IMR-90 (cell line): Measurements from ENCODE around the gene PRTFDC1. TPM values are rescaled to one million over a fixed set of nuclear protein-coding genes. Genes with fewer than 3 reads are reported as not detected.

Experiments used
- ATAC-seq: fragments of 200-7000 bp; cut with Tn5 transposase; 2 replicates; pipeline ENCODE4 v1.9.1; 2020; ENCODE audit warnings: low read depth, mild to moderate bottlenecking, moderate library complexity
- BruUV-seq: library from RNA; stranded (reverse); fragments of 400-500 nt; replicated peaks from 2 replicates; lab custom pipeline; 2021; lab: Mats Ljungman, UMichigan
- CTCF ChIA-PET: fragments of 300-600 bp; formaldehyde crosslinking; extraction: SDS; loops from one replicate; lab custom pipeline; 2021; ENCODE audit warnings: antibody characterized with exemption; lab: Yijun Ruan, JAX
- POLR2A ChIA-PET: fragments of 300-600 bp; sonication (Branson Sonifier 250); formaldehyde crosslinking; loops from one replicate; lab custom pipeline; 2022; ENCODE audit warnings: antibody characterized with exemption; ENCODE audit not compliant: unreplicated experiment; lab: Charles Lee
- DNase-seq: peaks from one replicate; pipeline ENCODE4 v3.0.0; 2013
- H2AFZ ChIP-seq: replicated peaks from 2 replicates; pipeline ENCODE3; 2013; ENCODE audit warnings: low read length, mild to moderate bottlenecking; ENCODE audit not compliant: poor library complexity
- H2AK5ac ChIP-seq: 2 replicates; pipeline ENCODE4 v1.6.1; 2013; ENCODE audit warnings: low read depth, low read length, inconsistent platforms
- H2AK9ac ChIP-seq: replicated peaks from 2 replicates; pipeline ENCODE3; 2013; ENCODE audit warnings: mild to moderate bottlenecking, low read depth, low read length, moderate library complexity; ENCODE audit not compliant: poor library complexity
- H2BK120ac ChIP-seq: 2 replicates; pipeline ENCODE4 v1.6.1; 2013; ENCODE audit warnings: low read depth, low read length, inconsistent platforms
- H2BK15ac ChIP-seq: 3 replicates; pipeline ENCODE4 v1.6.1; 2013; ENCODE audit warnings: low read depth, low read length, inconsistent platforms
- H2BK20ac ChIP-seq: 2 replicates; pipeline ENCODE4 v1.6.1; 2013; ENCODE audit warnings: low read depth, mild to moderate bottlenecking, inconsistent platforms, low read length, moderate library complexity
- H2BK5ac ChIP-seq: 2 replicates; pipeline ENCODE4 v1.6.1; 2013; ENCODE audit warnings: mild to moderate bottlenecking, low read depth, low read length, inconsistent platforms; ENCODE audit not compliant: poor library complexity, severe bottlenecking
- H3K14ac ChIP-seq: replicated peaks from 2 replicates; pipeline ENCODE4 v1.6.1; 2013; ENCODE audit warnings: low read depth, low read length, inconsistent platforms
- H3K18ac ChIP-seq: 2 replicates; pipeline ENCODE4 v1.6.1; 2013; ENCODE audit warnings: low read depth, low read length, control low read depth
- H3K23ac ChIP-seq: 2 replicates; pipeline ENCODE4 v1.6.1; 2013; ENCODE audit warnings: low read depth, low read length, inconsistent platforms
- H3K27ac ChIP-seq: 2 replicates; pipeline ENCODE4 v1.5.1; 2013; ENCODE audit warnings: mild to moderate bottlenecking, control low read depth, low read length; ENCODE audit not compliant: insufficient read depth
- H3K27me3 ChIP-seq: 2 replicates; pipeline ENCODE4 v1.6.1; 2013; ENCODE audit warnings: low read length; ENCODE audit not compliant: control insufficient read depth, insufficient read depth
- H3K36me3 ChIP-seq: 2 replicates; pipeline ENCODE4 v1.6.1; 2013; ENCODE audit warnings: low read length, mixed read lengths; ENCODE audit not compliant: control insufficient read depth, insufficient read depth
- H3K4ac ChIP-seq: 2 replicates; pipeline ENCODE4 v1.6.1; 2013; ENCODE audit warnings: low read depth, low read length, inconsistent platforms
- H3K4me1 ChIP-seq: 2 replicates; pipeline ENCODE4 v1.6.1; 2013; ENCODE audit warnings: low read length, mixed read lengths; ENCODE audit not compliant: control insufficient read depth, insufficient read depth
- H3K4me2 ChIP-seq: 2 replicates; pipeline ENCODE4 v1.6.1; 2013; ENCODE audit warnings: low read depth, mild to moderate bottlenecking, control low read depth, low read length, moderate library complexity
- H3K4me3 ChIP-seq: 2 replicates; pipeline ENCODE4 v1.5.1; 2013; ENCODE audit warnings: low read depth, mild to moderate bottlenecking, control low read depth, low read length, moderate library complexity; ENCODE audit not compliant: insufficient read depth
- H3K56ac ChIP-seq: 2 replicates; pipeline ENCODE4 v1.6.1; 2013; ENCODE audit warnings: low read length, inconsistent platforms; ENCODE audit not compliant: insufficient read depth; ENCODE audit errors: extremely low read depth
- H3K79me1 ChIP-seq, 2 experiments: 2 replicates each; pipeline ENCODE4 v1.6.1; 2013; ENCODE audit warnings: low read length in 2 of 2, inconsistent platforms in 1 of 2, low read depth in 1 of 2
- H3K9ac ChIP-seq: 2 replicates; pipeline ENCODE4 v1.6.1; 2013; ENCODE audit warnings: low read depth, low read length, control low read depth
- H3K9me1 ChIP-seq: 2 replicates; pipeline ENCODE4 v1.6.1; 2013; ENCODE audit warnings: low read length, inconsistent platforms; ENCODE audit not compliant: insufficient read depth
- H3K9me3 ChIP-seq: 2 replicates; pipeline ENCODE4 v1.6.1; 2013; ENCODE audit warnings: low read length; ENCODE audit not compliant: control insufficient read depth, insufficient read depth
- H4K20me1 ChIP-seq: 2 replicates; pipeline ENCODE4 v1.6.1; 2013; ENCODE audit warnings: low read length, inconsistent platforms; ENCODE audit not compliant: insufficient read depth
- H4K5ac ChIP-seq: 2 replicates; pipeline ENCODE4 v1.6.1; 2013; ENCODE audit warnings: mild to moderate bottlenecking, low read depth, low read length, control low read depth
- H4K8ac ChIP-seq, 2 experiments: 2 replicates each; pipeline ENCODE4 v1.6.1; 2013; ENCODE audit warnings: low read depth in 2 of 2, low read length in 2 of 2, control low read depth in 1 of 2, inconsistent platforms in 1 of 2
- H4K91ac ChIP-seq: 2 replicates; pipeline ENCODE4 v1.6.1; 2013; ENCODE audit warnings: low read depth, low read length, inconsistent platforms; ENCODE audit not compliant: insufficient read depth
- BHLHE40 ChIP-seq: fragments of 150-350 bp; IDR thresholded peaks from 2 replicates; pipeline ENCODE4 v1.6.1; 2016; ENCODE audit warnings: mild to moderate bottlenecking, low read depth, low read length
- CEBPB ChIP-seq: IDR thresholded peaks from 2 replicates; pipeline ENCODE4 v1.6.1; 2012; ENCODE audit warnings: low read depth, low read length, improper control_type of control experiment
- CHD1 ChIP-seq: IDR thresholded peaks from 2 replicates; pipeline ENCODE4 v1.6.1; 2012; ENCODE audit warnings: low read depth, low read length, improper control_type of control experiment
- FOS ChIP-seq: fragments of 150-350 bp; IDR thresholded peaks from 2 replicates; pipeline ENCODE4 v1.6.1; 2016; ENCODE audit warnings: low read depth, low read length
- MAFK ChIP-seq: IDR thresholded peaks from 2 replicates; pipeline ENCODE4 v1.6.1; 2012; ENCODE audit warnings: low read depth, low read length, improper control_type of control experiment
- MAZ ChIP-seq: IDR thresholded peaks from 2 replicates; pipeline ENCODE4 v1.6.1; 2012; ENCODE audit warnings: low read depth, mild to moderate bottlenecking, low read length, improper control_type of control experiment, moderate library complexity, borderline replicate concordance
- MXI1 ChIP-seq: IDR thresholded peaks from 2 replicates; pipeline ENCODE4 v1.6.1; 2012; ENCODE audit warnings: low read depth, mild to moderate bottlenecking, low read length, moderate library complexity, borderline replicate concordance
- NFE2L2 ChIP-seq: fragments of 150-350 bp; IDR thresholded peaks from 2 replicates; pipeline ENCODE4 v1.6.1; 2016; ENCODE audit warnings: low read depth, mild to moderate bottlenecking, low read length
- POLR2A ChIP-seq: IDR thresholded peaks from 2 replicates; pipeline ENCODE4 v1.6.1; 2012; ENCODE audit warnings: mild to moderate bottlenecking, low read depth, low read length
- RAD21 ChIP-seq: IDR thresholded peaks from 2 replicates; pipeline ENCODE4 v1.6.1; 2012; ENCODE audit warnings: low read length, improper control_type of control experiment
- RCOR1 ChIP-seq: IDR thresholded peaks from 2 replicates; pipeline ENCODE4 v1.6.1; 2012; ENCODE audit warnings: mild to moderate bottlenecking, low read length, improper control_type of control experiment; ENCODE audit not compliant: insufficient replicate concordance
- RFX5 ChIP-seq: IDR thresholded peaks from 2 replicates; pipeline ENCODE4 v1.8.0; 2012; ENCODE audit warnings: low read depth, mild to moderate bottlenecking, low read length, moderate library complexity
- SMC3 ChIP-seq: fragments of 150-350 bp; IDR thresholded peaks from 2 replicates; pipeline ENCODE4 v1.6.1; 2016; ENCODE audit warnings: low read depth, mild to moderate bottlenecking, antibody characterized with exemption, low read length, moderate library complexity
- WGBS, 2 experiments: methylation state at CpG; one replicate each; pipeline versions ENCODE4 v1.1.5 to v1.1.7; 2013; ENCODE audit warnings: missing lambda C conversion rate in 2 of 2; ENCODE audit not compliant: insufficient read length in 1 of 2; ENCODE audit errors: extremely low coverage in 2 of 2; 5-methylcytosine and 5-hydroxymethylcytosine counted together
- dilution Hi-C: fragments of 300-500 bp; cut with HindIII; formaldehyde crosslinking; loops from one replicate; pipeline ENCODE4 v1.14.3; 2018; ENCODE audit warnings: low sequenced_read_pairs; ENCODE audit not compliant: unreplicated experiment
- in situ Hi-C: fragments of 300-500 bp; cut with MboI; formaldehyde crosslinking; loops from 3 replicates; pipeline ENCODE4 v1.14.3; 2019; ENCODE audit warnings: low sequenced_read_pairs, inconsistent platforms, mixed read lengths
- intact Hi-C: fragments of 100-400 bp; cut with micrococcal nuclease; formaldehyde crosslinking; loops from 2 replicates; pipeline ENCODE4 v1.10.0; 2022
- polyA plus RNA-seq, 3 experiments: library from polyadenylated mRNA; depleted of rRNA; stranded (reverse); fragments of >200 nt; gene quantifications; 2 replicates each; pipeline ENCODE4 v1.2.3, GENCODE V29; 2012; ENCODE audit warnings: low replicate concordance in 1 of 3
- total RNA-seq: library from RNA; depleted of rRNA; stranded (reverse); fragments of >200 nt; gene quantifications from 2 replicates; pipeline ENCODE4 v1.2.3, GENCODE V29; 2012
- TF ChIP-seq, protein P1 (sequence below): fragments of 150-350 bp; IDR thresholded peaks from 2 replicates; pipeline ENCODE4 v1.6.1; 2017; ENCODE audit warnings: mild to moderate bottlenecking, antibody characterized with exemption, low read length, low read depth
- TF ChIP-seq, protein P2 (sequence below): conservative IDR thresholded peaks from 2 replicates; pipeline ENCODE4 v1.5.1; 2012; ENCODE audit warnings: mild to moderate bottlenecking, low read depth, low read length, improper control_type of control experiment

Gene PRTFDC1
- total and polyA plus RNA-seq, 2 of the 4 experiments (the other 2 are of a cell fraction) = 12.3 to 17.9 TPM

DNA sequence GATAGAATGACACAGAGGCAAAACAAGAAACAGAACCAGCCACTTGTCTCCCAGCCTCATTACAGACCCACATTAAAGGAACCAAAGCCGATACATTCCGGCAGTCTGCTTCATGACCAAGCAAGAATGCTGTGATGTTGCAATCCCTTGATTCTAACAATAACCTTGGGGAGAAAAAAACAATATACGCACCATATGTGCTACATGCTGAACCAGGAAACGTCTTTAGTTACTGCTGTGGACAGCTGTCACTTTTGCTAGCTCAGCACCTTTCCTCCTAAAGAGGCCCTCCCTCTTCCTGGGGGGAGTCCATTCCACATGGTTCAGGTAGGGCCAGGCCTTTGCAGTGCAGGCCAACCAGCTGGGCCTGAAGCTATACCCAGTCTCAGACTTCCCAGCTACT lies 79.1 kb downstream of the PRTFDC1 start:
- 0% methylated on average over 1 of the region's 4 CpGs; no CpG with 5 or more reads in 1 of the 2 experiments for WGBS, 2 experiments
- TF ChIP-seq RCOR1 (peak; percentile 89), RAD21 (no peak), RFX5 (no peak), CEBPB (peak; percentile 100), FOS (peak; percentile 68; the same call in 1 of the 2 replicates), MAZ (no peak), POLR2A (no peak), MAFK (peak; percentile 97), NFE2L2 (peak; percentile 80), MXI1 (peak; percentile 46; the same call in 1 of the 2 replicates), BHLHE40 (peak; percentile 49), CHD1 (no peak), SMC3 (peak; percentile 7; the same call in 1 of the 2 replicates)
- TF ChIP-seq, protein P1, sequence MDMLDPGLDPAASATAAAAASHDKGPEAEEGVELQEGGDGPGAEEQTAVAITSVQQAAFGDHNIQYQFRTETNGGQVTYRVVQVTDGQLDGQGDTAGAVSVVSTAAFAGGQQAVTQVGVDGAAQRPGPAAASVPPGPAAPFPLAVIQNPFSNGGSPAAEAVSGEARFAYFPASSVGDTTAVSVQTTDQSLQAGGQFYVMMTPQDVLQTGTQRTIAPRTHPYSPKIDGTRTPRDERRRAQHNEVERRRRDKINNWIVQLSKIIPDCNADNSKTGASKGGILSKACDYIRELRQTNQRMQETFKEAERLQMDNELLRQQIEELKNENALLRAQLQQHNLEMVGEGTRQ = no peak
- TF ChIP-seq, protein P2, sequence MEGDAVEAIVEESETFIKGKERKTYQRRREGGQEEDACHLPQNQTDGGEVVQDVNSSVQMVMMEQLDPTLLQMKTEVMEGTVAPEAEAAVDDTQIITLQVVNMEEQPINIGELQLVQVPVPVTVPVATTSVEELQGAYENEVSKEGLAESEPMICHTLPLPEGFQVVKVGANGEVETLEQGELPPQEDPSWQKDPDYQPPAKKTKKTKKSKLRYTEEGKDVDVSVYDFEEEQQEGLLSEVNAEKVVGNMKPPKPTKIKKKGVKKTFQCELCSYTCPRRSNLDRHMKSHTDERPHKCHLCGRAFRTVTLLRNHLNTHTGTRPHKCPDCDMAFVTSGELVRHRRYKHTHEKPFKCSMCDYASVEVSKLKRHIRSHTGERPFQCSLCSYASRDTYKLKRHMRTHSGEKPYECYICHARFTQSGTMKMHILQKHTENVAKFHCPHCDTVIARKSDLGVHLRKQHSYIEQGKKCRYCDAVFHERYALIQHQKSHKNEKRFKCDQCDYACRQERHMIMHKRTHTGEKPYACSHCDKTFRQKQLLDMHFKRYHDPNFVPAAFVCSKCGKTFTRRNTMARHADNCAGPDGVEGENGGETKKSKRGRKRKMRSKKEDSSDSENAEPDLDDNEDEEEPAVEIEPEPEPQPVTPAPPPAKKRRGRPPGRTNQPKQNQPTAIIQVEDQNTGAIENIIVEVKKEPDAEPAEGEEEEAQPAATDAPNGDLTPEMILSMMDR = no peak

More for the DNA sequence above, 79.1 kb downstream of the PRTFDC1 start:
- H3K56ac ChIP-seq = no peak overlapping the region; the same call in 1 of the 2 replicates
- no peak overlapping the region for H2AK9ac ChIP-seq
- peak overlapping the region; percentile 93 for H2BK5ac ChIP-seq
- no TSS peak for BruUV-seq
- ChIA-PET POLR2A (interaction anchor here (0.5 kb wide), 1 partner anchor 25 kb away, joined by 4 read pairs; no protein-coding TSS in a partner anchor), CTCF (no interaction called here)
- peak overlapping the region; percentile 63; the same call in 1 of the 2 replicates for H3K27ac ChIP-seq
- in situ Hi-C loops (no loop called here), dilution Hi-C loops (no loop called here), intact Hi-C loops (no loop called here)
- peak overlapping the region; percentile 64 for H3K4ac ChIP-seq
- H3K4me1 ChIP-seq = peaks cover 9% of the 10 kb centered on the region
- ATAC-seq (peak; percentile 89), DNase-seq (peak; percentile 95)
- peak overlapping the region; percentile 6; the same call in 1 of the 2 replicates for H3K14ac ChIP-seq
- peak overlapping the region; percentile 41; the same call in 1 of the 2 replicates for H4K5ac ChIP-seq
- H3K79me1 ChIP-seq = no peaks in the 10 kb centered on the region
- 0 out of 2 replicates have a peak overlapping the region, but pooled peaks have one; percentile 17 for H4K91ac ChIP-seq
- peak overlapping the region; percentile 54; the same call in 1 of the 2 replicates for H2BK20ac ChIP-seq
- H4K8ac ChIP-seq = peak overlapping the region in 1 of 2 experiments; percentile 43; a peak in 1 of 4 replicates
- H2AK5ac ChIP-seq = no peak overlapping the region
- no peak overlapping the region; the same call in 2 of the 3 replicates for H2BK15ac ChIP-seq
- peak overlapping the region; percentile 65; the same call in 1 of the 2 replicates for H3K18ac ChIP-seq
- no peaks in the 10 kb centered on the region for H4K20me1 ChIP-seq
- no peaks in the 10 kb centered on the region for H3K27me3 ChIP-seq
- H3K9ac ChIP-seq = no peak overlapping the region
- H3K4me2 ChIP-seq = peak overlapping the region; percentile 69
- no peak overlapping the region for H3K4me3 ChIP-seq
- H2BK120ac ChIP-seq = peak overlapping the region; percentile 67; the same call in 1 of the 2 replicates
- peaks cover 6% of the 10 kb centered on the region for H3K9me1 ChIP-seq
- peak overlapping the region; percentile 54; the same call in 1 of the 2 replicates for H3K23ac ChIP-seq
- H3K9me3 ChIP-seq = peaks cover 3% of the 10 kb centered on the region; the same call in 1 of the 2 replicates
- H3K36me3 ChIP-seq = no peaks in the 10 kb centered on the region
- H2AFZ ChIP-seq = peak overlapping the region; percentile 82
